Caco-2 (cell line): ENCODE data around the gene LMAN2. TPM values are rescaled to one million over a fixed set of nuclear protein-coding genes. Genes with fewer than 3 reads are reported as not detected.

Experiments used
- BruUV-seq: library from RNA; stranded (reverse); fragments of 400-500 nt; replicated peaks from 2 replicates; lab custom pipeline; 2021; lab: Mats Ljungman, UMichigan
- CTCF ChIA-PET: fragments of 300-600 bp; sonication (Branson Sonifier 250); formaldehyde crosslinking; loops from one replicate; lab custom pipeline; 2022; ENCODE audit warnings: antibody characterized with exemption; lab: Charles Lee
- POLR2A ChIA-PET: fragments of 300-600 bp; sonication (Branson Sonifier 250); formaldehyde crosslinking; loops from one replicate; lab custom pipeline; 2022; ENCODE audit warnings: antibody characterized with exemption; lab: Charles Lee
- DNase-seq, 2 experiments: peaks; one replicate each; pipeline versions ENCODE4 v3.0.0 to v3.0.0-alpha.2; 2020 to 2022
- H3K27me3 ChIP-seq: replicated peaks from 2 replicates; pipeline ENCODE4 v1.6.0; 2011; ENCODE audit warnings: low read length; ENCODE audit not compliant: control insufficient read depth, insufficient read depth
- H3K36me3 ChIP-seq: 2 replicates; pipeline ENCODE4 v1.5.1; 2011; ENCODE audit warnings: low read length; ENCODE audit not compliant: control insufficient read depth, insufficient read depth
- H3K4me1 ChIP-seq: fragments of 250-450 bp; sonication (Bioruptor Pico); 2 replicates; pipeline ENCODE4 v1.5.1; 2020; ENCODE audit warnings: mild to moderate bottlenecking
- H3K4me3 ChIP-seq: 2 replicates; pipeline ENCODE4 v1.5.1; 2011; ENCODE audit warnings: low read depth, mild to moderate bottlenecking, control low read depth, low read length
- H3K9me3 ChIP-seq: fragments of 250-450 bp; sonication (Bioruptor Pico); 2 replicates; pipeline ENCODE4 v1.5.1; 2020; ENCODE audit warnings: mild to moderate bottlenecking, moderate library complexity
- H3K27ac Mint-ChIP-seq: one replicate; pipeline ENCODE4 v1.8.0; 2022; ENCODE audit warnings: mixed read lengths; ENCODE audit not compliant: unreplicated experiment
- H3K27me3 Mint-ChIP-seq: one replicate; pipeline ENCODE4 v1.8.0; 2022; ENCODE audit warnings: mixed read lengths; ENCODE audit not compliant: insufficient read depth, unreplicated experiment
- H3K36me3 Mint-ChIP-seq: one replicate; pipeline ENCODE4 v1.8.0; 2022; ENCODE audit warnings: mild to moderate bottlenecking, mixed read lengths; ENCODE audit not compliant: insufficient read depth, unreplicated experiment
- H3K4me1 Mint-ChIP-seq: one replicate; pipeline ENCODE4 v1.8.0; 2022; ENCODE audit warnings: low read depth, mixed read lengths; ENCODE audit not compliant: unreplicated experiment
- H3K4me3 Mint-ChIP-seq: one replicate; pipeline ENCODE4 v1.8.0; 2022; ENCODE audit warnings: mild to moderate bottlenecking, moderate library complexity, mixed read lengths; ENCODE audit not compliant: unreplicated experiment
- H3K9me3 Mint-ChIP-seq: one replicate; pipeline ENCODE4 v1.8.0; 2022; ENCODE audit warnings: mixed read lengths; ENCODE audit not compliant: unreplicated experiment
- CTCF ChIP-seq, 2 experiments: fragments of 200-600 bp in 1 of 2; IDR thresholded peaks; 1 replicate in 1 of 2; 2 replicates in 1 of 2; pipeline versions ENCODE4 v1.5.1 to v1.8.0; 2011 to 2022; ENCODE audit warnings: antibody characterized with exemption in 1 of 2, control low read depth in 1 of 2, inconsistent platforms in 1 of 2, low read depth in 1 of 2, low read length in 1 of 2, mild to moderate bottlenecking in 1 of 2, moderate library complexity in 1 of 2; ENCODE audit not compliant: insufficient read depth in 1 of 2, severe bottlenecking in 1 of 2, unreplicated experiment in 1 of 2
- intact Hi-C: fragments of 100-400 bp; cut with micrococcal nuclease; formaldehyde crosslinking; loops from one replicate; pipeline ENCODE4 v1.10.0; 2022; ENCODE audit not compliant: unreplicated experiment
- total RNA-seq: library from RNA; stranded (reverse); gene quantifications from 2 replicates; pipeline ENCODE4 v1.2.3, GENCODE V29; 2022

Gene LMAN2
- total RNA-seq, 1 experiment from 2014 or later = 241 TPM

GRCh38 chr5:177302354-177303110 lies 48.9 kb downstream of the LMAN2 start:
- no TSS peak for BruUV-seq
- Mint-ChIP-seq H3K4me1 (peaks cover 21% of the 10 kb centered on the region), H3K27me3 (no peaks in the 10 kb centered on the region), H3K27ac (peak overlapping the region; percentile 94), H3K9me3 (no peaks in the 10 kb centered on the region), H3K36me3 (peaks cover 74% of the 10 kb centered on the region), H3K4me3 (peak overlapping the region; percentile 94)
- peak in 1 of 2 experiments; percentile 31 for DNase-seq
- no peak for TF ChIP-seq CTCF (IDR thresholded peaks at IDR 0.05; ENCODE audit: insufficient read depth in 1 of 2, low read depth in 1 of 2, low read length in 1 of 2, severe bottlenecking in 1 of 2, unreplicated experiment in 1 of 2)
- Histone ChIP-seq H3K4me1 (peaks cover 29% of the 10 kb centered on the region), H3K36me3 (peaks cover 9% of the 10 kb centered on the region), H3K9me3 (no peaks in the 10 kb centered on the region), H3K4me3 (peak overlapping the region; percentile 89), H3K27me3 (no peaks in the 10 kb centered on the region)
- intact Hi-C loops = loop anchor here (1.0 kb wide), 1 partner anchor 188 kb away; no protein-coding TSS in a partner anchor
- POLR2A ChIA-PET = interaction anchor here (0.5 to 1.8 kb wide), 3 partner anchors 10 to 124 kb away, joined by 6 to 7 read pairs (median 7); partner anchors contain the start of gene GRK6
- CTCF ChIA-PET = interaction anchor here (1.4 to 2.4 kb wide), 3 partner anchors 8 to 189 kb away, joined by 3 to 13 read pairs (median 11); no protein-coding TSS in a partner anchor

DNA sequence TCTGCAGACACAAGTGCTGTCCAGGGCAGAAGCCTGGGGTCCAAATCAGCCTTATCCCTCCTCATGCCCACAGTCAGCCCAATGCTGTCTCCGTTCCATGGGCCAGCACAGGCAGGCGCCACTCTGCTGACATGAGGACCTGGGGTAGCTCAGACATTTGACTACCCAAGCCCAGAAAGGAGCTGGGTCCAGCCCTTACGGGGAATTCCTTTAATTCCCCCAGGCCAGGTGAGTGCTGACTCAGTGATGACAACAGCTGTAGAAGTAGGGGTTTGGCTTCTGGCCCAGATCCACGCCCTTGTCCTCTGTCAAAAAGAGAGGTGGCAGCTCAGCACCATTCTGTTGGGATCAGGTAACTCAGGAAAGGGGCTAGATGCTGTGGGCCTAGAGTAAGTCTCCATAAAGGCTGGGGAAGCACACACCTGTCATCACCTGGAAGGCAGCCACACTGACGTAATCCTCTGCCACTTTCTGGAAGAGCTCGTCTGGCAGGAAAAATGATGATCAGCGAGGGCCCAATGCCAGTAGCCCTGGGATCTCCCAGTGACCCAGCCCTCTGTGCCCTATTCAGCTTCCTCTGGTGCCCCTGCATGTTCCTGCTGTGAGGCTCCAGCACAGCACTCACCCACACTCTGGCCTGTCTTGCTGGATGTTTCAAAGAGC lies 49.8 kb downstream of the LMAN2 start:
- Mint-ChIP-seq H3K27ac (peak overlapping the region; percentile 94), H3K4me1 (peaks cover 21% of the 10 kb centered on the region), H3K36me3 (peaks cover 74% of the 10 kb centered on the region), H3K4me3 (peak overlapping the region; percentile 94), H3K9me3 (no peaks in the 10 kb centered on the region), H3K27me3 (no peaks in the 10 kb centered on the region)
- DNase-seq = peak in 1 of 2 experiments; percentile 33
- Histone ChIP-seq H3K4me1 (peaks cover 29% of the 10 kb centered on the region), H3K36me3 (peaks cover 7% of the 10 kb centered on the region), H3K27me3 (no peaks in the 10 kb centered on the region), H3K9me3 (no peaks in the 10 kb centered on the region), H3K4me3 (no peak overlapping the region)
- no peak for TF ChIP-seq CTCF (IDR thresholded peaks at IDR 0.05; ENCODE audit: insufficient read depth in 1 of 2, low read depth in 1 of 2, low read length in 1 of 2, severe bottlenecking in 1 of 2, unreplicated experiment in 1 of 2)
- ChIA-PET POLR2A (interaction anchor here (0.5 to 0.6 kb wide), 2 partner anchors 29 to 84 kb away, joined by 4 to 6 read pairs; no protein-coding TSS in a partner anchor), CTCF (interaction anchor here (2.2 to 2.4 kb wide), 2 partner anchors 8 to 188 kb away, joined by 11 to 13 read pairs; no protein-coding TSS in a partner anchor)
- intact Hi-C loops = loop anchor here (1.0 kb wide), 1 partner anchor 187 kb away; no protein-coding TSS in a partner anchor
- no TSS peak for BruUV-seq

DNA sequence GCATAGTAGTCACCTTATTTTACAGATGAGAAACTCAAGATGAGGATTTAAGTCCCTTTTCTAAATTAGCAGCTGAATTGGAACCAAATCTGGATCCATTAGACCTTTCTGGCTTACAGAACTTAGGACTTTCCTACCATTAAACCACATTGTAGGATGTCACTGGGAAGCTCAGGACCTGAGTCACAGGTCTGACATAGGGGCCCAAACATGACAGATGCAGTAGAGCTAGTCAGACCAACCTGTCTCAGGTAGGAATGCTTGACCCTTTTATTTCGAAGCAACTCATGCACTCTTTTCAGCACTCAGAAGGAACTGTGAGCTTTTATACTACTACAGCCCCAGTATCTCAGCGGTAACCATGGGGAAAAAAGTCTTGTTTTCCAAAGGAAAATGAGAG lies 50.5 kb downstream of the LMAN2 start:
- ChIA-PET POLR2A (interaction anchor here (0.6 kb wide), 1 partner anchor 28 kb away, joined by 4 read pairs; no protein-coding TSS in a partner anchor), CTCF (interaction anchor here (2.2 kb wide), 1 partner anchor 9 kb away, joined by 11 read pairs; no protein-coding TSS in a partner anchor)
- Mint-ChIP-seq H3K36me3 (peaks cover 70% of the 10 kb centered on the region), H3K4me3 (no peak overlapping the region), H3K9me3 (no peaks in the 10 kb centered on the region), H3K27ac (no peak overlapping the region), H3K4me1 (peaks cover 21% of the 10 kb centered on the region), H3K27me3 (no peaks in the 10 kb centered on the region)
- BruUV-seq = no TSS peak
- no peaks in the 10 kb centered on the region for H3K9me3 ChIP-seq
- no peaks in the 10 kb centered on the region for H3K27me3 ChIP-seq
- intact Hi-C loops = no loop called here
- peaks cover 29% of the 10 kb centered on the region for H3K4me1 ChIP-seq
- H3K36me3 ChIP-seq = peaks cover 7% of the 10 kb centered on the region
- no peak for TF ChIP-seq CTCF (IDR thresholded peaks at IDR 0.05; ENCODE audit: insufficient read depth in 1 of 2, low read depth in 1 of 2, low read length in 1 of 2, severe bottlenecking in 1 of 2, unreplicated experiment in 1 of 2)
- DNase-seq = no peak
- H3K4me3 ChIP-seq = no peak overlapping the region
